Stimulated activated memory B cell treated with anti-CD40 and anti-IgM and Interleukin-4, amounts not matched to agents 10 μg/mL and 1 μg/mL and 100 μg/mL, for 72 hours (primary cell): ENCODE results near the gene CAPN9.

Experiments used
- ATAC-seq: fragments of 150-1000 bp; cut with Tn5 transposase; 2 replicates; pipeline ENCODE4 v1.10.0; 2021
- H3K27ac Mint-ChIP-seq: one replicate; pipeline ENCODE4 v1.8.0; 2022; ENCODE audit warnings: mild to moderate bottlenecking, mixed read lengths
- H3K27me3 Mint-ChIP-seq: one replicate; pipeline ENCODE4 v1.8.0; 2022; ENCODE audit warnings: mixed read lengths
- H3K36me3 Mint-ChIP-seq: one replicate; pipeline ENCODE4 v1.8.0; 2022; ENCODE audit warnings: mixed read lengths
- H3K4me1 Mint-ChIP-seq: one replicate; pipeline ENCODE4 v1.8.0; 2022; ENCODE audit warnings: mixed read lengths
- H3K4me3 Mint-ChIP-seq: one replicate; pipeline ENCODE4 v1.8.0; 2022; ENCODE audit warnings: mild to moderate bottlenecking, moderate library complexity, mixed read lengths
- H3K9me3 Mint-ChIP-seq: one replicate; pipeline ENCODE4 v1.8.0; 2022; ENCODE audit warnings: mixed read lengths

Gene CAPN9

DNA sequence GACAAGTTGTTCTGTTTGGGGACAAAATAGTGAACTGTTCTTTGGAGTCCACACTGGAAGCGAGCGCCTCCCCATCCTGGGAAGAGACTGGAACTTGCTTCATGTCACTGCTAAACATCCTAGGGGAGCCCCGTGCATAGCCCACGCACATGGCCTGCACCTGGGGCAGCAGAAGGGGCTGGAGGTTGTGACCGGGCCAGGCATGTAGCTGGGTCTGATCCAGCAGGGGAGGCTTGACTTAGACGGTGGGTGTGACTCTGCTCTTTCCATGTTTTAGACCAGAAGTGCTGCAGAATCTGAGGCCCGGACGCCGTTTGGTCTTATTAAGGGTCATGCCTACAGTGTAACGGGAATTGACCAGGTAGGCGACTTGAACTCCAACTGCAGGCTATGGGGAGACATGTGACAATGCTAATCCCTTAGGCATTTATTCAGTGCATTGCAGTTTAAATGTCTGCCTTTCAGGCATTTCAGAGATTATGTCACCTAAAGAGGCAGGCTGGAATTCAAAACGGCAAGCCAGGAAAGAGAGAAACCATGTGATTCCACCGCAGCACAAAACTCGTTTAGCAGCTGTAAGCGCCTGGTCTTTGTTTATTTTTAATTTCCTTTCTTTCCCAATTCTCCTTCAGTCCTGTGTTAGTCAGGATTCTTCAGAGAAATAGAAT lies 21.8 kb downstream of the CAPN9 start:
- H3K4me1 Mint-ChIP-seq = no peaks in the 10 kb centered on the region
- H3K27ac Mint-ChIP-seq = no peak overlapping the region
- no peak for ATAC-seq
- no peaks in the 10 kb centered on the region for H3K36me3 Mint-ChIP-seq
- no peaks in the 10 kb centered on the region for H3K27me3 Mint-ChIP-seq
- peaks cover 6% of the 10 kb centered on the region for H3K9me3 Mint-ChIP-seq
- H3K4me3 Mint-ChIP-seq = no peak overlapping the region

DNA sequence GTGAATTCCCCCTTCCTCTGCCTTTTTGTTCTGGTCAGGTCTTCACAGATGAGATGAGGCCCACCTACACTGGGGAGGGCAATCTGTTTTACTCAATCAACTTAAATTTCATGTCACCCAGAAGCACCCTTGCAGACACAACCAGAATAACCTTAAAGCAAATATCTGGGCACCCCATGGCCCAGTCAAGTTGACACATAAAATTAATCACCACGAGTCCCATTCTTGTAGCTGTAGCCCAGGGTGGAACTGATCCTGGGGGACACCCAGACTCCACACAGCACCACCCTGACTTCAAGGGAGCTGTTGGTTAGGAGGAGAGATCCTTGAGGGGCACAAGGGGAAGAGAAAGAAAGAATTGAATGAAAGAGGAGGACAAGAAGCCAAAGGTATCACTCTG lies 23.1 kb downstream of the CAPN9 start:
- H3K27me3 Mint-ChIP-seq = no peaks in the 10 kb centered on the region
- no peaks in the 10 kb centered on the region for H3K36me3 Mint-ChIP-seq
- H3K27ac Mint-ChIP-seq = no peak overlapping the region
- H3K9me3 Mint-ChIP-seq = peaks cover 6% of the 10 kb centered on the region
- H3K4me3 Mint-ChIP-seq = no peak overlapping the region
- ATAC-seq = no peak
- H3K4me1 Mint-ChIP-seq = no peaks in the 10 kb centered on the region

DNA sequence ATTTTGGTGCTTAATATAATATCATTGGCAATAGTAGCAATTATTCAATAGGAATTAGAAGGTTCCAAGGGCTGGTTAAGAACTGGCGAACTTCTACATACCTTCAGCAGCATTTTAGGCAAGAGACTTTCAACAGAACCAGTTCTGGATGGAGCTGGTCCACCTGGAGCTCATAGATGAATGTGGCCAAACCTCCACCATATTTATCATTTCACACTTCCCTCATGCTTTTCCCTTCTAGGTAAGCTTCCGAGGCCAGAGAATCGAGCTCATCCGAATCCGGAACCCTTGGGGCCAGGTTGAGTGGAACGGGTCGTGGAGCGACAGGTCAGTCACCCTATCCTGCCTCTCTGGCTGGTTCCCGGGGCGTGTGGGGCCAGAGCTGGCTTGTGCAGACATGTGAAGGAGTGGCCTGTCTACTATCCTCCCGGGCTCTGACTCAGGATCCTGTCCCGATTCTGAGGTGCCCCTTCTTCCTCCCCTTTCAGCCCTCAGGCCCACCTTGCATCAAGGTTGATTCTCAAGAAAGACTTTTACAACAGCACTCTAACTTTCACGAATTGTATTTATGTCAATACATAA lies 24.7 kb downstream of the CAPN9 start:
- no peaks in the 10 kb centered on the region for H3K36me3 Mint-ChIP-seq
- H3K4me3 Mint-ChIP-seq = no peak overlapping the region
- no peaks in the 10 kb centered on the region for H3K4me1 Mint-ChIP-seq
- peaks cover 2% of the 10 kb centered on the region for H3K9me3 Mint-ChIP-seq
- no peak for ATAC-seq
- no peak overlapping the region for H3K27ac Mint-ChIP-seq
- peaks cover 7% of the 10 kb centered on the region for H3K27me3 Mint-ChIP-seq

DNA sequence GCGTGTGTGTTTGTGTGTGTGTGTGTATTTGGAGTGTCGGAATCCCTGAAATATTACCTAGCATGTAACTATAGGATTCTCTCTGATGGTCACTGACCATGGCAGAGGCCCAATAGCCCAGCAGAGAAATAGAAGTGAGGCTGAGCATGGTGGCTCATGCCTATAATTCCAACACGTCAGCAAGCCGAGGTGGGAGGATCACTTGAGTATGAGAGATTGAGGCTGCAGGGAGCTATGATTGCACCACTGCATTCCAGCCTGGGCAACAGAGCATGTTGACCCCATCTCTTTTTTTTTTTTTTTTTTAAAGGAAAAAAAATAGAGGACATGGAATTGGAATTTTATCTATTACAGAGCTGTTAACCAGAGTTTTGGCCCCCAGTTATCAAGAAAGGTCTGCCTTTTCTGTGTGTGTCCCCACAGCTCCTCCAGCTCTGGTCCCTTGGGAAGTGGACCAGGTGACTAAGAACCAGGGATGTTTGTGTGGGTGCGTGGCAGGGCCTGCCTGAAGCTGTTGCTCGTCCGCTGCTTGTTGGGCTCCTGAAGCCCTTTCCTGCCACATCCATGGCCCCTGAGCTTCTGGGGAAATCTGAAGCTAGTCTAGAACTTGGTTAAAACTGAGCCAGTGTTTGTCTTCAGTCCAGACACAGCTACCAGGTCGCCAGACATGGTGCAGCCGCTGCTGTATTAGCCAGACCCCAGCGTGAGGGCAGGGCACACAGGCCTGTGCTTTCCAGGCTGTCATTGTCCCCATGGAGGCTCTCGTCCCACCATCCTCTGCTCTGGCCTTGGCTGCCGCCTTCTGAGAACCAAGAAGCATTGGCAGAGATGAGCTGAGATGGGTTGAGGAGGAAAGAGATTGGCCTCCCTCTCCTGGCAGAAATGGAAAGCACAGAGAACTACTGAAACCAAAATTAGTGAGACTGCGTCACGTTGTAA lies 25.5 kb downstream of the CAPN9 start:
- no peak for ATAC-seq
- H3K9me3 Mint-ChIP-seq = peaks cover 2% of the 10 kb centered on the region
- H3K27ac Mint-ChIP-seq = no peak overlapping the region
- H3K36me3 Mint-ChIP-seq = no peaks in the 10 kb centered on the region
- H3K27me3 Mint-ChIP-seq = peaks cover 7% of the 10 kb centered on the region
- H3K4me3 Mint-ChIP-seq = no peak overlapping the region
- H3K4me1 Mint-ChIP-seq = no peaks in the 10 kb centered on the region

DNA sequence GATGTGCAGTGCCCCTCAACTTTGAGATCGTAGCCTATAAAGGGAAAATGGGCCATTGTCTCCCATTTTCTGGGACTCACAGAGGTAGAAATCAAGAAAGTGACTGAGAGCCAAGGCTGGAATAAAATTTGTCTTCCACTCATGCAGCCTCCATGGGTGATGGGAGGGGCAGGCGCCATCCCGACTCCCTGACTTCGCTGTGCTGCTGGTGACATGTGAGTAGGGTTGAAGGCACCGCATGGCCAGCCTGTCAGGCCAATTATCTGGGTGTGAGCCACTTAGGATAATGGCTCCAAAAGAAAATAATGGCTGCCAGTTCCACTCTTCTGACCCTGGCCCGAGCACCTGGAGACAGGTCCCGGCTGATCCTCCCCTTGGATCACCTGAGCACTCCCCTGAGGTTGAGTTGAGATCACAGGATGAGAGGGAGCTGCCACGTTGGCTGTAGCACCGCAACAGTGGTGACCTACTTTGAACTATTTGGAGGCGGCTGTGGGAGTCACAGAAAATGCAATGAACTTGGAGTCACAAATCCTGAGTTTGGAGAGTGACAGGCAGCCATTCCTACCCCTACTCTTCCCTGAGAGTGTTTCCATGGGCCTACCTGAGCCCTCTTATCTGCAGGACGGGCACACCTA lies 26.3 kb downstream of the CAPN9 start:
- peaks cover 2% of the 10 kb centered on the region for H3K9me3 Mint-ChIP-seq
- H3K4me1 Mint-ChIP-seq = no peaks in the 10 kb centered on the region
- ATAC-seq = no peak
- peaks cover 7% of the 10 kb centered on the region for H3K27me3 Mint-ChIP-seq
- no peaks in the 10 kb centered on the region for H3K36me3 Mint-ChIP-seq
- H3K27ac Mint-ChIP-seq = no peak overlapping the region
- H3K4me3 Mint-ChIP-seq = no peak overlapping the region

DNA sequence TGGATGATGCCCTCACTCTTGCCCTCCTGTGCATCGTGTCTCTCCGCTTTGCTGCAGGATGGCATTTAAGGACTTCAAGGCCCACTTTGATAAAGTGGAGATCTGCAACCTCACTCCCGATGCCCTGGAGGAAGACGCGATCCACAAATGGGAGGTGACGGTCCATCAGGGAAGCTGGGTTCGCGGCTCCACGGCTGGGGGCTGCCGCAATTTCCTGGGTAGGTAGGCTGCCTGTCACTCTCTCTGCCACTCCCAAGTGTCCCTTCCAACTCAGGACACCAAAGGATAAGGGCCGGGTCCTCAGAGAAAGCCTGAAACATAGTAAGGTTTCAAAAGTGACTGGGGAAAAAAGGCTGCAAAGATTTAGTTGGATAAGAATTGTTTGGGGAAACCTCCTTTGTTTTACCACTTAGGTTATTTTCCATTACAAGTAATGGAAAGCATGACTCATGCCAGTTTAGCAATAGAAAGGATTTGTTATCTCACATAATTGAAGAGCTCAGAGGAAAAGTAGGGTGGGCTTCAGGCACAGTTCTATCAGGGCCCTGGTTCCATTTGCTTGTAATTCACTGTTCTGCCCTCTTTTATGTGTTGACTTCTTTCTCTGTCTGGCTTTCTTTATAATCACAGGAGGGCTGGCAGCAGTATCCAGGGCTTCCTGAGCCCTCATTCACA lies 31.9 kb downstream of the CAPN9 start:
- H3K4me1 Mint-ChIP-seq = no peaks in the 10 kb centered on the region

DNA sequence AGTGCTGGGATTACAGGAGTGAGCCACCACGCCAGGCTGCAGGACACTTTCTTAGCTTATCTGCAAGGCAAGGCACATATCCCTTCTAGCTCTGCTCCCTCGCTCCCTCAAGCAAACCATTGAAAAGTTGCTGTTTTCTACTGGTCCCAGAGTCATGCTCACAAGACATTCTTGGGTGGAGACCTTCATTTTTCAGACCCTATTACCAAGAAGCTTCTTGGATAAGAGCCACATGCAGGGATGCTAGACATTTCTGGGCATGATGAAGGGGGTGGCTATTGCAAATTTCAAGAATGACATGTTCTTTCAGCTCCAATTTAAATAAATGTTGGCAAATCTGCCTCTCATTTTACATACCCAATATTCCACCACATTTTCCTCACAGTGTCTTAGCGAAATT lies 33.9 kb downstream of the CAPN9 start:
- ATAC-seq = no peak
- no peaks in the 10 kb centered on the region for H3K36me3 Mint-ChIP-seq
- H3K9me3 Mint-ChIP-seq = no peaks in the 10 kb centered on the region
- peaks cover 16% of the 10 kb centered on the region for H3K27me3 Mint-ChIP-seq
- H3K4me3 Mint-ChIP-seq = no peak overlapping the region
- H3K4me1 Mint-ChIP-seq = no peaks in the 10 kb centered on the region
- H3K27ac Mint-ChIP-seq = no peak overlapping the region

More for the DNA sequence above, 31.9 kb downstream of the CAPN9 start:
- Mint-ChIP-seq H3K27ac (no peak overlapping the region), H3K27me3 (peaks cover 17% of the 10 kb centered on the region), H3K36me3 (no peaks in the 10 kb centered on the region), H3K9me3 (no peaks in the 10 kb centered on the region), H3K4me3 (no peak overlapping the region)
- no peak for ATAC-seq

DNA sequence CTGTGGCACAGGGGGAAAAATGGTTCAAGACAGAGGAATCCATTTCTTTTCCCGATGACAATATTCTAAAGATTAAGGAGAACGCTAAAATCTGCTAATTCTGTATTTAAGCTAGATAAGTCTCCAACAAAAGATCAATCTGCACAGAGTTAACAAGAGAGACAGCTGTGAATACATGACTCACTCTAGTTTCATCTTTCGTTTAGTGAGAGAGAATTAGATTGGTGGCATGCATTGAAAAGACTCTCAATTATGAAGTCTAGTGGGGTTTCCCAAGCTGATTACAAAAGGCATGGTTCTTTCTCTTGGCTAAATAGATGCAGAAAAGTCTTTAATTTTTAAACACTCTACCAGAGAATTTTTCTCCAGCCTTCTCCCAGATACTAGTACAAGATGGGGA lies 34.4 kb downstream of the CAPN9 start:
- Mint-ChIP-seq H3K36me3 (no peaks in the 10 kb centered on the region), H3K9me3 (no peaks in the 10 kb centered on the region), H3K27me3 (peaks cover 11% of the 10 kb centered on the region), H3K4me3 (no peak overlapping the region), H3K4me1 (no peaks in the 10 kb centered on the region), H3K27ac (no peak overlapping the region)
- no peak for ATAC-seq

DNA sequence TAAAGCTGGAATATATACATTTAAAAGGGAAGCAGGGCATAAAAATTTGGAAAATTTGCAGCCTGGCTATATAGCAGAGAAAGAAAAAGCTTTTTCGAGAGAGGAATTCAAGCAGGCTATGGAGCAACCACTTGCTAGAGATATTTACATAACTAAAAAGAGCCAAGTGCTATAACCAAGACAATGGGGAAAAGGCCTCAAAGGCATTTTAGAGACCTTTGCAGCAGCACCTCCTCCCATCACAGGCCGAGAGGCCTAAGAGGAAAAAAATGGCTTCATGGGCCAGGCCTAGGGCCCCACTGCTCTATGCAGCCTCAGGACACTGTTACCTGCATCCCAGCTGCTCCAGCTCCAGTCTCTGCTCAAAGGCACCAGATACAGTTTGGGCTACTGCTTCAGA lies 37.0 kb downstream of the CAPN9 start:
- no peaks in the 10 kb centered on the region for H3K9me3 Mint-ChIP-seq
- no peak overlapping the region for H3K4me3 Mint-ChIP-seq
- ATAC-seq = no peak
- H3K27ac Mint-ChIP-seq = no peak overlapping the region
- H3K4me1 Mint-ChIP-seq = no peaks in the 10 kb centered on the region
- H3K27me3 Mint-ChIP-seq = peaks cover 20% of the 10 kb centered on the region
- H3K36me3 Mint-ChIP-seq = no peaks in the 10 kb centered on the region

DNA sequence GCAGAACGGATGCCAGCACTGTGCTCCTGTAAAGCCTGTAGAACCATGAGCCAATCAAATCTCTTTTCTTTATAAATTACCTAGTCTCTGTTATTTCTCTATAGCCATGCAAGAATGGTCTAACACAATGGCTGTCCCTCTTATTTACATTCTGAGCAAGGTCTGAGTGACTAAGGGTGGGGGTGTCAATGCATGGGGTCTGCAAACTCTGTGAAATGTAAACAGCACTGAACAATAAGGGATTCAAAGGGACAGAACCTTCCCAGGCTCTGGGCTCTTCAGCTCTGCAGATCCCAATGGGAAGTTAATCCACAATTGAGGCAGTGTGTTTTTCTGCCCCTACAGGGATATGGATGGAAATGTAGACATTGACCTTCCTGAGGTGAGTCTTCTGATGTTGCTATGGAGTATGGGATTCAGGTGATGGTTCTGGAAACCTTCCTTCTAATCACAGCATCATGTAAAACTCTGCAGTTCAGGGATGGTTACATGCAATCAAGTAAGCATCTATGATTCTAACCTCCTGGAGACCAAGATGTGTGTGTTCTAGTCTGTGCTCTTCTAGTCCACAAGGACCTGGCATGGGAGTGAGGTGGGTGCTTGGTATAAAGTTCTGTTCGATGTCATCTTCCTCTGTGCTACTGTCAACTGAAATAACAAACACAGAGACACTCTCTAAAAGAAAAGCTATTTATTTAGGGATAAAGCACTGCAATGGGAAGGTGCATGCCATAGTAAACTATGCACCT lies 38.6 kb downstream of the CAPN9 start:
- no peaks in the 10 kb centered on the region for H3K4me1 Mint-ChIP-seq
- H3K27me3 Mint-ChIP-seq = peaks cover 10% of the 10 kb centered on the region
- H3K4me3 Mint-ChIP-seq = no peak overlapping the region
- H3K27ac Mint-ChIP-seq = no peak overlapping the region
- no peaks in the 10 kb centered on the region for H3K36me3 Mint-ChIP-seq
- no peaks in the 10 kb centered on the region for H3K9me3 Mint-ChIP-seq
- no peak for ATAC-seq

DNA sequence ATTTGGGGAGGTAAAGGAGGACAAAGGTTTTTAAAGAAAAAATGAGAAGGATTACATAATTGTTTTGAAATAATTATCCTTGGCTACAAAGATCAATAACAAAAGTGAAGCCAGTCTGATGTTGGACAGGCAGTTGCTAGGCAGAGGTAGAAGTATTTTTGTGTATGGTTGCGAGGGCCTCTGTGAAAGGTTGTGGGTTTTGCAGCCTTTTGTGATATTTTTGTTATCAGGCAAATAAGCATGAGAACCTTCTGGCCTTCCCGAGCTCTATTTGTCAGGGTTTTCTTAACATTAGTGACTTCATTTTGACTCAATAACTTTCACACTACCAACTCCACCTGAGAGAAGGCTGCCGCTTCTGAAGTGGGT lies 39.2 kb downstream of the CAPN9 start:
- no peak for ATAC-seq
- H3K4me1 Mint-ChIP-seq = no peaks in the 10 kb centered on the region

DNA sequence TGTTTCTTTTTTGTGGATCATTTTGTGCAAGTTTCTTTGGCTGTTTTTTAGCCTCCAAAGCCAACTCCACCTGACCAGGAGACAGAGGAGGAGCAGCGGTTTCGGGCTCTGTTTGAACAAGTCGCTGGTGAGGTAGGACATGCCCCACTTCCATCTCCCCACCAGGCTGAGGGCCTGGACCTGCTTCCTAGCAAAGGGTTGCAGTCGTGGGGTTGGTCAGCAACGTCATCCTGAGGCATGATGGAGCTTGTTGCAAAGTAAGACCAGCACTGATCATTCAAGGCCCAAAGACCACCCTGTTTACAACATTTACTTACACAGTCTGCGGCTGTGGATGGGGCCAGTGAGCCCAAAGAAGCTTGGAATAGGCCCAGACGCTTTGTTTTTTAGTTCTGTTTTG lies 40.3 kb downstream of the CAPN9 start:
- no peak overlapping the region for H3K27ac Mint-ChIP-seq
- no peaks in the 10 kb centered on the region for H3K36me3 Mint-ChIP-seq
- ATAC-seq = no peak
- no peaks in the 10 kb centered on the region for H3K4me1 Mint-ChIP-seq
- no peak overlapping the region for H3K4me3 Mint-ChIP-seq
- H3K27me3 Mint-ChIP-seq = peaks cover 22% of the 10 kb centered on the region
- H3K9me3 Mint-ChIP-seq = no peaks in the 10 kb centered on the region

More for the DNA sequence above, 39.2 kb downstream of the CAPN9 start:
- H3K27me3 Mint-ChIP-seq = peaks cover 11% of the 10 kb centered on the region
- no peak overlapping the region for H3K4me3 Mint-ChIP-seq
- H3K9me3 Mint-ChIP-seq = no peaks in the 10 kb centered on the region
- H3K36me3 Mint-ChIP-seq = no peaks in the 10 kb centered on the region
- no peak overlapping the region for H3K27ac Mint-ChIP-seq

DNA sequence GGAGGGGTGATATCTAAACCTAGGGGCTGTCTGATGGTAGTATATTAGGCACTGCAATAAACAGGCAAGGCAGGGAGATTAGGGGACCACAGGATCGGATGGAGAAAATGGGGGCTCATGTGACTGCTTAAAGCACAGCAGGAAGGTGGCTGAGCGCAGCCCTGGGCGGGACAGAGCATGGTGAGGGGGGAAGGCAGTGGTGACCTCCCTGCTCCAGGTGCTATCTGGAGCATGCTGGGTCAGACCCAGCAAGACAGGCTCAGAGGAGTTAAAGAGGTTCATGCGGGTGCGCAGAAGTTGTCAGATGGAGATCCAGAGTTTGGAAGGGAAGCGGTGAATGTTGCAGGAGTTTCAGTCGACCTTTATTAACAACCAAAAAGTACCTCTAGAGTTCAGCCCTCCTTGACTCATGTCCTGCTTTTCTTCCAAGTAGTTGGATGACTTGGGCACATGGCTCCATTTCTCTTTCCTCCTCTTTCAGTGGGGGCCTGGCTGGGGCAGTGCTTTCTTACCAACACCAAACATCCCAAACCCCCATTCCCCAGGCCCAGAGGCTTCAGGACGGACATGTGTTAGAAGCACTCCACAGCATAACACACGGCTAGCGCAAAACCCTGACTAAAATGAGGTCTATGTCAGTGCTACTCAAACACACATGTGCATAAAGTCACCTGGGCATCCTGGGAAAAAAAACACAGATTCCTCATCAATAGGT lies 41.5 kb downstream of the CAPN9 start:
- H3K27me3 Mint-ChIP-seq = peaks cover 35% of the 10 kb centered on the region
- H3K36me3 Mint-ChIP-seq = no peaks in the 10 kb centered on the region
- H3K9me3 Mint-ChIP-seq = no peaks in the 10 kb centered on the region
- no peak overlapping the region for H3K4me3 Mint-ChIP-seq
- H3K4me1 Mint-ChIP-seq = no peaks in the 10 kb centered on the region
- H3K27ac Mint-ChIP-seq = no peak overlapping the region
- ATAC-seq = no peak

DNA sequence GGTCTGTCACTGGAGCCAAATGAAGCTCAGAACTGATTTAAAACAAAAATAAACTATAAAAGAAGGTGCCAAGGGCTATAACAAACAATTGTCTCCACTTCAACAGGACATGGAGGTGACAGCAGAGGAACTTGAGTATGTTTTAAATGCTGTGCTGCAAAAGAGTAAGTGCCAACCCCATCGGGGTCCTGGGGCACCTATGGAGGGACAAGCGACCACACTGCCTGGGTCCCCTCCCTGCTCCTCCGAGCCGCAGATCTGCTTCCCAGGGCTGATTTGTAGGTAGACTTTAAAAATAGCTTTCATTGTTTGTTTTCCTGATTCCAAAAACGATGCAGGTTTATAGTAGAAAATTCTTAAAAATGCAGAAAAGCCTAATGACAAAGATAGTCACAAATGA lies 42.8 kb downstream of the CAPN9 start:
- no peak overlapping the region for H3K27ac Mint-ChIP-seq
- no peaks in the 10 kb centered on the region for H3K36me3 Mint-ChIP-seq
- no peaks in the 10 kb centered on the region for H3K4me1 Mint-ChIP-seq
- H3K9me3 Mint-ChIP-seq = no peaks in the 10 kb centered on the region
- H3K27me3 Mint-ChIP-seq = peaks cover 41% of the 10 kb centered on the region
- no peak overlapping the region for H3K4me3 Mint-ChIP-seq
- ATAC-seq = no peak
